Pancreas (tissue), 10 donors: ENCODE measurements around the gene STOML2. TPM values are rescaled to one million over a fixed set of nuclear protein-coding genes. Genes with fewer than 3 reads are reported as not detected.
A peak's percentile ranks its signal among the peaks of the same experiment; 100 is the strongest.

ENCODE experiments used
- ATAC-seq, 4 donors: fragments of 200-7000 bp; cut with Tn5 transposase; one replicate each; pipeline versions ENCODE4 v1.8.0 to v1.9.1; 2020; ENCODE audit warnings: mild to moderate bottlenecking in 4 of 4, moderate library complexity in 4 of 4
- DNase-seq, 6 donors: peaks; one replicate each; pipeline ENCODE4 v3.0.0-alpha.2; 2020
- FAIRE-seq: peaks from 2 replicates; lab custom pipeline; 2012; peaks lifted over from hg19 to GRCh38; lab: Jason Lieb, UNC
- H3K27ac ChIP-seq, 4 donors: fragments of 200-600 bp; sonication (generic); 1 replicate in 3 of 4; 2 replicates in 1 of 4; pipeline versions ENCODE4 v1.5.0 to v1.8.0; 2020
- H3K27me3 ChIP-seq, 4 donors: fragments of 200-600 bp; one replicate each; pipeline ENCODE4 v1.8.0; 2021
- H3K36me3 ChIP-seq, 3 donors: fragments of 200-600 bp; sonication (generic) in 1 of 3; one replicate each; pipeline versions ENCODE4 v1.5.0 to v1.8.0; 2020 to 2021
- H3K4me1 ChIP-seq, 3 donors: fragments of 200-600 bp; one replicate each; pipeline ENCODE4 v1.8.0; 2021
- H3K4me3 ChIP-seq, 4 donors: fragments of 200-600 bp; sonication (generic) in 2 of 4; one replicate each; pipeline versions ENCODE4 v1.5.0 to v1.8.0; 2020 to 2021
- H3K9me3 ChIP-seq, 4 donors: fragments of 200-600 bp; one replicate each; pipeline ENCODE4 v1.8.0; 2021
- CTCF ChIP-seq, 4 donors: fragments of 200-600 bp; sonication (generic) in 3 of 4; IDR thresholded peaks; one replicate each; pipeline versions ENCODE4 v1.5.0 to v1.8.0; 2021; ENCODE audit warnings: antibody characterized with exemption in 4 of 4
- WGBS, 2 donors: extraction: QIAGEN DNeasy Blood & Tissue Kit; methylation state at CpG; one replicate each; pipeline ENCODE4 v1.1.7; 2013; 5-methylcytosine and 5-hydroxymethylcytosine counted together
- intact Hi-C, 3 donors: fragments of 100-400 bp; cut with DNase I; formaldehyde crosslinking; loops; one replicate each; pipeline versions ENCODE4 v1.11.1 to v1.14.2; 2022
- polyA plus RNA-seq, 2 donors: library from polyadenylated mRNA; stranded (reverse); fragments of 200-250 nt; gene quantifications; one replicate each; pipeline ENCODE4 v1.2.3, GENCODE V29; 2013
- total RNA-seq, 6 donors: library from RNA; stranded (reverse); fragmentation: NEBNext Ultra II Directional in 4 of 6; extraction: Animal tissue kit (Norgen Biotek cat#: 25700) in 4 of 6; gene quantifications; one replicate each; pipeline versions ENCODE4 v1.2.1 to v1.2.4, GENCODE V29; 2021 to 2023
- donor health status: healthy with polysubstance abuse.
- donor health status: DM: no; HTN: no; CAD: no; lungs with moderate emphysema.
- donor health status: DM: no; HTN: no; CAD: no.
- donor health status: control.
- donor health status: control.
- donor health status: Bipolar disorder and iron deficiency.
- donor health status: DM: yes; HTN: yes; CAD: no.
- donor health status: DM: no; HTN: no; CAD: no.
- donor health status: DM: no; HTN: no; CAD: no.
- donor health status: DM: yes; HTN: yes; CAD: no.

STOML2 gene
- total and polyA plus RNA-seq, 8 donors = 31.2 to 57.6 (median 45.1) TPM

GRCh38 chr9:35096035-35096849, 6.7 kb downstream of the STOML2 start, which contains the start of gene PIGO:
PIGO (minus strand) TSS chr9:35096591; CDS start chr9:35095565, 1,026 bp downstream.
- H3K36me3 ChIP-seq = peaks cover 0 to 14% (median 0%) of the 10 kb centered on the region in 3 donors
- FAIRE-seq (no peak), DNase-seq (peak; percentile 88 to 97 (median 91)), ATAC-seq (peak; percentile 96 to 99 (median 97))
- H3K27me3 ChIP-seq = no peaks in the 10 kb centered on the region
- peaks cover 0 to 5% (median 3%) of the 10 kb centered on the region in 3 donors for H3K4me1 ChIP-seq
- intact Hi-C loops = no loop called here
- TF ChIP-seq CTCF (IDR thresholded peaks at IDR 0.05) = peak; percentile 46 to 73 (median 62)
- 0 to 1% methylated on average over 52 to 53 of the region's 53 CpGs for WGBS, 2 donors
- H3K27ac ChIP-seq = peak within 1 kb of the TSS; percentile 96 to 99 (median 97)
- H3K9me3 ChIP-seq = no peaks in the 10 kb centered on the region
- H3K4me3 ChIP-seq = peak within 1 kb of the TSS; percentile 62 to 92 (median 70)

- intact Hi-C loops = no loop called here
- FAIRE-seq (no peak), DNase-seq (no peak), ATAC-seq (no peak)
- H3K4me1 ChIP-seq = peaks cover 0 to 5% (median 0%) of the 10 kb centered on the region in 3 donors
- no peak overlapping the region for H3K4me3 ChIP-seq
- TF ChIP-seq CTCF (IDR thresholded peaks at IDR 0.05) = no peak
- peaks cover 5 to 38% (median 26%) of the 10 kb centered on the region in 3 donors for H3K36me3 ChIP-seq
- H3K27me3 ChIP-seq = no peaks in the 10 kb centered on the region
- no peaks in the 10 kb centered on the region for H3K9me3 ChIP-seq
- WGBS, 2 donors = 94 to 99% methylated on average over 17 of the region's 17 CpGs
- H3K27ac ChIP-seq = no peak overlapping the region
Observed at GRCh38 chr9:35091536-35091935, 11.4 kb downstream of the STOML2 start.

- 94 to 95% methylated on average over 2 of the region's 2 CpGs for WGBS, 2 donors
- H3K4me1 ChIP-seq = no peaks in the 10 kb centered on the region
- no peak overlapping the region for H3K4me3 ChIP-seq
- H3K36me3 ChIP-seq = peaks cover 5 to 38% (median 26%) of the 10 kb centered on the region in 3 donors
- no peaks in the 10 kb centered on the region for H3K27me3 ChIP-seq
- ATAC-seq (no peak), DNase-seq (no peak), FAIRE-seq (no peak)
- intact Hi-C loops = no loop called here
- no peaks in the 10 kb centered on the region for H3K9me3 ChIP-seq
- TF ChIP-seq CTCF (IDR thresholded peaks at IDR 0.05) = no peak
- no peak overlapping the region for H3K27ac ChIP-seq
Observed at GRCh38 chr9:35089434-35089833, 13.5 kb downstream of the STOML2 start.

- ATAC-seq (no peak), DNase-seq (no peak), FAIRE-seq (no peak)
- no peak overlapping the region for H3K4me3 ChIP-seq
- peaks cover 3 to 22% (median 19%) of the 10 kb centered on the region in 3 donors for H3K36me3 ChIP-seq
- H3K27me3 ChIP-seq = no peaks in the 10 kb centered on the region
- intact Hi-C loops = no loop called here
- H3K9me3 ChIP-seq = no peaks in the 10 kb centered on the region
- 84% methylated on average over 2 of the region's 2 CpGs for WGBS, 2 donors
- no peaks in the 10 kb centered on the region for H3K4me1 ChIP-seq
- no peak overlapping the region for H3K27ac ChIP-seq
- no peak for TF ChIP-seq CTCF (IDR thresholded peaks at IDR 0.05)
Observed at GRCh38 chr9:35085078-35085477, 17.9 kb downstream of the STOML2 start.
